Measurements from ENCODE around the gene GCAT. TPM values are rescaled to one million over a fixed set of nuclear protein-coding genes. Genes with fewer than 3 reads are reported as not detected.
A peak's percentile ranks its signal among the peaks of the same experiment; 100 is the strongest.

The GCAT gene
- total and polyA plus RNA-seq, 2 of the 13 experiments (the other 11 are each of a cell fraction or from before 2014, with no cell fraction given): 28.0 to 50.3 TPM

- TF ChIP-seq BATF2 (CRISPR knock-in tag; IDR thresholded peaks at IDR 0.05): no peak
- TF ChIP-seq ZBTB39 (CRISPR knock-in tag; IDR thresholded peaks at IDR 0.05): no peak
- peak; percentile 35; the same call in 1 of the 2 replicates for TF ChIP-seq GABPA (IDR thresholded peaks at IDR 0.05; ENCODE audit: low read depth, low read length)
- TF ChIP-seq GABPA (CRISPR knock-in tag; IDR thresholded peaks at IDR 0.05; ENCODE audit: low read depth): peak; percentile 72
- no peak for TF ChIP-seq PRDM15 (CRISPR knock-in tag; IDR thresholded peaks at IDR 0.05)
- TF ChIP-seq UBTF (CRISPR knock-in tag; IDR thresholded peaks at IDR 0.05): peak; percentile 90
- TF ChIP-seq DNMT1 (CRISPR knock-in tag; IDR thresholded peaks at IDR 0.05): peak; percentile 47; the same call in 1 of the 2 replicates
- TF ChIP-seq PITX1 (CRISPR knock-in tag; IDR thresholded peaks at IDR 0.05): peak; percentile 14; the same call in 1 of the 2 replicates
- no peak for TF ChIP-seq ZNF34 (CRISPR knock-in tag; IDR thresholded peaks at IDR 0.05; ENCODE audit: borderline replicate concordance)
- TF ChIP-seq ZNF577 (CRISPR knock-in tag; IDR thresholded peaks at IDR 0.05; ENCODE audit: borderline replicate concordance, low read depth): no peak
- no peak for TF ChIP-seq TBX3 (IDR thresholded peaks at IDR 0.05; ENCODE audit: borderline replicate concordance)
- TF ChIP-seq THAP8 (CRISPR knock-in tag; IDR thresholded peaks at IDR 0.05; ENCODE audit: borderline replicate concordance): no peak
- TF ChIP-seq ARNT (IDR thresholded peaks at IDR 0.05): no peak
- TF ChIP-seq FOXJ3 (CRISPR knock-in tag; IDR thresholded peaks at IDR 0.05; ENCODE audit: borderline replicate concordance): no peak
- TF ChIP-seq ZNF788 (CRISPR knock-in tag; IDR thresholded peaks at IDR 0.05; ENCODE audit: borderline replicate concordance): peak; percentile 77; the same call in 1 of the 2 replicates
- TF ChIP-seq HOXA7 (CRISPR knock-in tag; IDR thresholded peaks at IDR 0.05): no peak
- TF ChIP-seq ZNF749 (CRISPR knock-in tag; IDR thresholded peaks at IDR 0.05; ENCODE audit: borderline replicate concordance): 0 out of 2 replicates have a peak, but pooled peaks have one; percentile 18
- no peak for TF ChIP-seq ZNF138 (CRISPR knock-in tag; IDR thresholded peaks at IDR 0.05; ENCODE audit: low read depth)
- peak; percentile 96 for TF ChIP-seq AKAP8 (CRISPR knock-in tag; IDR thresholded peaks at IDR 0.05)
Measured at GRCh38 chr22:37807410-37808293, at the start of gene GCAT (continued).
